ENCODE results near the gene SMIM1.

DNA sequence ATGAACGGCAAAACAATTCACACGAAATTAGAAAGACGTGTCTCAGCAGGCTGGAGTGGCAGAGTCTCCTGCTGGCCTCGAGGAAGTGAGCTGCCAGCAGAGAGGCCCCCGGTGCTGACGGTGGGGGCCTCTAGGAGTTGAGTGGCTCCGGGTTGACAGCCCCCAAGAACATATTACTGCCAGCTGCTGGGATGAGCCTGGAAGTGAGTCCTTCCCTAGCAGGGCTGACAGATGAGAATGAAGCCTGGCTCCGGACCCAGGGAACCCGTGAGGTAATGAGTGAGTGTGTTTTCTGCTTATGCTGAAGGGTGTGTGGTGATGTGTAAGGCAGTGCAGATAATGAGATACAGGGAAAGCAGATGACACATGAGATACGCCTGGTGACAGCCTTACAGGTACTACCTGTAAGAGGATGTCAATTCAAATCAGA is 47.2 kb downstream of the SMIM1 start:
- TF ChIP-seq, protein P1, sequence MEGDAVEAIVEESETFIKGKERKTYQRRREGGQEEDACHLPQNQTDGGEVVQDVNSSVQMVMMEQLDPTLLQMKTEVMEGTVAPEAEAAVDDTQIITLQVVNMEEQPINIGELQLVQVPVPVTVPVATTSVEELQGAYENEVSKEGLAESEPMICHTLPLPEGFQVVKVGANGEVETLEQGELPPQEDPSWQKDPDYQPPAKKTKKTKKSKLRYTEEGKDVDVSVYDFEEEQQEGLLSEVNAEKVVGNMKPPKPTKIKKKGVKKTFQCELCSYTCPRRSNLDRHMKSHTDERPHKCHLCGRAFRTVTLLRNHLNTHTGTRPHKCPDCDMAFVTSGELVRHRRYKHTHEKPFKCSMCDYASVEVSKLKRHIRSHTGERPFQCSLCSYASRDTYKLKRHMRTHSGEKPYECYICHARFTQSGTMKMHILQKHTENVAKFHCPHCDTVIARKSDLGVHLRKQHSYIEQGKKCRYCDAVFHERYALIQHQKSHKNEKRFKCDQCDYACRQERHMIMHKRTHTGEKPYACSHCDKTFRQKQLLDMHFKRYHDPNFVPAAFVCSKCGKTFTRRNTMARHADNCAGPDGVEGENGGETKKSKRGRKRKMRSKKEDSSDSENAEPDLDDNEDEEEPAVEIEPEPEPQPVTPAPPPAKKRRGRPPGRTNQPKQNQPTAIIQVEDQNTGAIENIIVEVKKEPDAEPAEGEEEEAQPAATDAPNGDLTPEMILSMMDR (IDR thresholded peaks at IDR 0.05) = no peak
- TF ChIP-seq POLR2A (IDR thresholded peaks at IDR 0.05) = no peak

Measured in gastroesophageal sphincter (tissue), 3 donors.